UCSD-AML1 (cell line): ENCODE measurements around the gene MAPK9.

ENCODE experiments used
- DNase-seq: peaks from one replicate; lab custom pipeline; 2025; ENCODE audit not compliant: unreplicated experiment; lab: John Stamatoyannopoulos, UW

MAPK9 gene

DNA sequence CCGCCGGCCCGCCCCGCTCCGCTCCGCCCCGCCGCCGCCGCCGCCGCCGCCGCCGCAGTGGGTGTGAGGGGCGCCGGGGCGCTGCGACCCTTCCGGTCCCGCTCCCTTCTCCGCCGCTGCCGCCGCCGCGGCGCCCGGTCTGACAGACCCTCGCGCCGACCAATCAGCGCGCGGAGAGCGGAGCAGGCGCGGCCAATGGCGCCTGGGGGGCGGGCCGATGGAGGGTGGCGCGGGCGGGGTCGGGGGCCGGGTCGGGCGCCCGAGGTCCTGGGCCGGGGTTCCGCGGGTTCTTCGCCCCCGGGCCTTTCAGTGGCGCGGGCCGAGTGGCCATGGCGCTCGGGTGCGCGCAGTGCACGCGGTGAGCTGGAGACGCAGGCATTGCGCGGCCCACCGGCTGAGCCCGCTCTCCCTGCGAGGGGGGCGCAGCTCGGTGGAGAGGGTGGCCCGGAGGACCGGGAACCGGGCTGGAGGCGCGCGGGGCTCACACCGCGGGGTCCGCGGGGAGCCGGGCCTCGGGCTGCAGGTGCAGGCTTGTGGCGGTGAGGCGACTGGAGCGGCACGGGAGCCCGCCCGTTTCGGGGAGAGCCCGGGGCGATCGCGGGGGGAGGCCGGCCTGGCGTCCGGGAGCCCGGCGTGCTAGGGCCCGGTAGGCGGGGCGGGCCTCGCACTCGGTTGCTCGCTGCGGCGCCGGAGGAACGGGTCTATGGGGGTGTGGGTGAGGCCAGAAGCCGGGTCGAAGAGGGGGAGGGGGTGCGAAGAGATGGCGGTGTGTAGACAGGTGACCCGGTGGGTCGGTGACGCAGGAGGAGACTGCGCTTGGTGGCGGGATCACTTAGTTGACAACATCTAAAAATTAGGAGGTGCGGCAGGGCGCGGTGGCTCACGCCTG is at the start of gene MAPK9:
TSS of gene MAPK9 (minus strand) at position 141 of the 889 bp plus-strand sequence. CDS start 11,522 bp downstream, outside the sequence.
- peak; percentile 87 for DNase-seq

- DNase-seq: no peak
Observed at GRCh38 chr5:180341595-180341994, 49.7 kb upstream of the MAPK9 start.

DNA sequence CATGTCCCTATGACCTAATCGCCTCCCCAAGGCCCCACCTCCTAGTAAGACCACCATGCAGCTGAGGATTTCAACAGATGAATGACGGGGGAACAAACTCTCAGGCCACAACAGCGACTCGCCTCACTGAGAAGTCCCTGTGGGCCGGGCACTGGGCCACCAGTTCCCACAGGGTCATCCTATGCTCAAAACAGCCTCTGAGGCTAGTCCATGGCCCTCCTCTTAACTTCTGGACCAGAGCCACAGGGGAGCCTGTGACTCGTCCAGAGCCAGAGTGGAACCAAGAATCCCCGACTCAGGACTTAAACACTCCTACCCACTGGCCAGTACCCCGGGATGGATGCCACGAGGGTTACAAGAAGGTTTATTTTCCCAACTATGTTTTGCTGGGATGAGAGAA is 49.0 kb upstream of the MAPK9 start:
- no peak for DNase-seq

- no peak for DNase-seq
Observed at GRCh38 chr5:180339583-180340183, 47.8 kb upstream of the MAPK9 start.

GRCh38 chr5:180338001-180338707 is 46.3 kb upstream of the MAPK9 start:
- DNase-seq: no peak

- DNase-seq: no peak
Observed at GRCh38 chr5:180336234-180337020, 44.5 kb upstream of the MAPK9 start.

DNA sequence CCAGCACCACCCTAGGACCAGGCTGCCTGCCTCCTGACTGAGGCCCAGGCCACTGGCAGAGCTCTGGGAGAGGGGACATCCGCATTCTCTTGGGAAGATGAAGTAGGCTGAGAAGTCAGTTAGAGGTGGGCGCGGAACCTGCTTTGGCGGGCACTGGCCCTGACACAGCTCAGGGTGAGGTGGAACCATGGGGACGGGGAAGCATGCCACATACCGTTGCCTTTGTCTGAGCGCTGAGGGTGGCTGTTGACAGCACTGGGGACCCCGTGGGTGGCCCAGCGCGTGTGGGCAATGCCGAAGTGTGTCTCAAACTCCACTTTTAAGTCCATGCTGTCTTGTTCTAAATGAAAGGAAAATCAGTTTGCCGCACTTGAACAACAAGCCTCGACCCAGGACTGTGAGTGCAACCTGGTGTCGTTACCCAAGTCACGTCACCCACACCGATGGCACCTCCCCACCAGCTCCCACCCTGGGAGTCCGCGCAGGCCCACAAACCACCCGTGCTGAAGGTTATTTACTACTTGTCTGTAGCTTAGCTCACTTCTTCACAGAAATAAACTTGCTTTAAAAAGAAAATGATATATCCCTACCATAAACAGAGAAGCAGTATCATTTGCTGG is 43.8 kb upstream of the MAPK9 start:
- DNase-seq: no peak

DNA sequence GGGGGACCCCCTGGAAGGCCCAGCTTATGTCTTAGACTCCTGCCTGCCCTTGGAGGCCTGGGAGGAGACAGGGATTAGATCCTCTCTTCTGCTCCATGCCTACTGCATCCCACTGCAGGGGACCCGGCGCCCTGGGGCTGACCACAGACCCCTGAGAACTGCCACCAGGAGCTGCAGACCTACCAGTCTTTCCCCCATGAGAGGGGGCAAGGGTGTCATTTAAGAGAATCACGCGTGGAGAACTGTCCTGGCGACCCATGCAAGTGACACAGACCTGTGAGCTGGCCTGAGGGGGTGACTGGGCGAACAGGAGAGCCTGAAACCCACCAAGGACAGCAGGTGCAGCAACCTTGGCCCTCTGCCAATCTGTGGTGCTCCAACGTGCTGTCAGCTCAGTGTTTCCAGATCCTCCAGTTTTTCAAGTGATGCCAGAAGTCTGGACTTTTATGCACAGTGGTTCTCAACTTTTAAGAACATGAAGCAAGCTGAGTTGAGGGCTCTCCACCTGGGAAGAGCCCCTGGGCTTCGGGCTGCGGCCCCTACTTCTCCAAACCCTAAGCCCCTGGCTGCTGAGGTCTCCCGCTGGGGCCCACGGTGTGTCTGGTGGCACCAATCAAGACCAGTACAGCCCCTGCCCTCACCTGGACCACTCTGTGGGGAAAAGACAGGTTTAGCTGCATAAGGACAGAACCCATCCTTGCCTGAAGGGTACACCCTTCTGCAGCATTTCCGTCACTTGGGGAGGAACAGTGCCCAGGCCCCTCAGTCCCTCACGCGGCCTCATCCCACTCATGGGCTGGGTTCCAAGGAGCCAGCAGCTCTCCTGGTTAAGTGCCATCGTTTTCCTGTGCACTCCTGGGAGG is 43.1 kb upstream of the MAPK9 start:
- DNase-seq: no peak

DNA sequence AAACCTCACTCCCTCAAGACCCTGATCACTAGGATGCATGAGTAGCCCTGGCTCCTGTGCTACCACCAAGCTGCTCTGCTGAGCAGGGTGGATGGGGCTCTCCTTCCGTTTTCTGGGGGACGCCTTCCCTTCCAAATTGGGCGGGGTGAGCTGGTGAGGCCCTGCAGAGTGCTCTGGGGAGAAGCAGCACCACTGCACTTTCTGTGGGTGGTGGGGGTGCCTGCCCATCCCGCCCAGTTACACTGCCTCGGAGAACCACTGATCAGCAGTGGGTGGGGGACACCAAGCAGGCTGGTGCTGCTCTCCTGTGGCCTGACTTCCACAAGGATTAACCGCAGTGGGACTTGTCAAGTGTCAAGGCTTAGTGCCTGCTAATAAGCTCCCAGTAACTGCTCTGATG is 42.3 kb upstream of the MAPK9 start:
- no peak for DNase-seq

- DNase-seq: no peak
Observed at GRCh38 chr5:180333661-180334060, 41.8 kb upstream of the MAPK9 start.

DNA sequence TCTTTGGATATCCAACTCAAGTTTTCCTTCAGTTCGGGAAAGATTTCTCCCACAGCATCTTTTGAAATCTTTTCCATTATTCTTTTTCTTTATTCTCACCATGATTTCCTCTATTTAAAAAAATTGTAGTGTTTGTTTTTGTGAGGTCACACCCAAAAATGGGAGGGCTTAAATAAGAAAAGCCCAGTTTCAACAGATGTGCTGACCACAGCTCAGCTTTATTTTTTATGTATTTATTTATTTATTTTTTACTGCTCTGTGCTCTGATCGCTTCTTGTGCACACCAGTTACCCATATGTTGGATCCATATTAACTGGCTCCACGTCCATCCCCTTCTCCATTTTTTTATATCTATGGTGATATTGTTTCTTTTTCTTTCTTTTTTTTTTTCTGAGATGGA is 41.0 kb upstream of the MAPK9 start:
- no peak for DNase-seq

GRCh38 chr5:180332051-180332517 is 40.2 kb upstream of the MAPK9 start:
- DNase-seq: no peak

- no peak for DNase-seq
Observed at GRCh38 chr5:180331647-180331950, 39.7 kb upstream of the MAPK9 start.

DNA sequence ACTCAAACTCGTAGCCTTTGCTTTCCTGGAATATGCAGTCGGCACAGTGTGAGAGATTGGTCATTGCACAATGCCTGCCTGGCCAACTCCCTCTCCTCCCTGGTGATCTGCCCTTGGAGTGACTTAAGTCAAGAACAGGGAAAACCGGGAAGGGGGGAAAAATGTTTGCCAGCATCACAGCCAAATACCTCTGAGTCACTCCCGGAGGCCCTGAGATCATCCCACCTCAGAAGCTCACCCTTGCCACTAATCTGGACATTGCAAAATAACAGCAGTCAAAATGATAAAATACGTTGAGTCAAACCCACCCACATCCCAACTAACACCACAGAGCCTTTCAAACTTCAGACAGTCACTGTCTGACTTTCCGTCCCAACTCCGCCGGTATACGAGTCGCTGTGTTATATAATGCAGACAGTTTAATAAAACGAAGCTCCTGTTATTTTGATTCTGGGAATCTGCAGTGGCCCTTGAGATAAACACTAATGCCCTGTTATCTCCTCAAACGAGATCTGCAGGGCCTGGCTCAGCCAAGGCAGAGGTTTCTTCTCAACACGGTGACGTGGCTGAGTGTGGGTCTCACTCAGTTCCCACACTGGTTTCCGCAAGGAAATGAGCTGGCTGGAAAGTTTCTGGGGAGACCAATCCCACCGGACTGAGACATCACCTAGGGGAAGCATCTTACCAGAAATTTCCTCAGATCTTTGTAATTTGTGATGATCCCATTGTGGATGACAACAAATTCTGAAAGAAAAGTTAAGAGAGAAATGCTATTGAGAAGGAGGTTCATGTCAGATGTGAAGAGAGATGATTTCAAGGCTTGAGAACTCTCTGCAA is 39.1 kb upstream of the MAPK9 start:
- no peak for DNase-seq

DNA sequence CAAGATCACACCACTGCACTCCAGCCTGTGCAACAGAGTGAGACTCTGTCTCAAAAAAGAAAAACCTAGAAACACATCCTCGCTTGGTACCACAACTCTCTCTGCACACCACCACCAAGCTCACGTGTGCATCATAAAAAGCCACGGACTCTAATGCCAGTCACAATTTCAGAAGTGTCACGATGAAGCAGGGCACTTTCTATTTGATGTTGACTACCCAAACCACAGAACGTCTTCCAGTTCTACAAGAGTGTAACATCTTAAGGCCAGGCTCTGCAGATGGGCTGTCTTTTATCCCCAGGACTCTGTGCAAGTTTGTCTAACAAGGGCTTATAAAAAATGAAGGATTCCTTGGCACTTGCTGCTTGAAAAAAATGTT is 38.4 kb upstream of the MAPK9 start:
- no peak for DNase-seq

DNA sequence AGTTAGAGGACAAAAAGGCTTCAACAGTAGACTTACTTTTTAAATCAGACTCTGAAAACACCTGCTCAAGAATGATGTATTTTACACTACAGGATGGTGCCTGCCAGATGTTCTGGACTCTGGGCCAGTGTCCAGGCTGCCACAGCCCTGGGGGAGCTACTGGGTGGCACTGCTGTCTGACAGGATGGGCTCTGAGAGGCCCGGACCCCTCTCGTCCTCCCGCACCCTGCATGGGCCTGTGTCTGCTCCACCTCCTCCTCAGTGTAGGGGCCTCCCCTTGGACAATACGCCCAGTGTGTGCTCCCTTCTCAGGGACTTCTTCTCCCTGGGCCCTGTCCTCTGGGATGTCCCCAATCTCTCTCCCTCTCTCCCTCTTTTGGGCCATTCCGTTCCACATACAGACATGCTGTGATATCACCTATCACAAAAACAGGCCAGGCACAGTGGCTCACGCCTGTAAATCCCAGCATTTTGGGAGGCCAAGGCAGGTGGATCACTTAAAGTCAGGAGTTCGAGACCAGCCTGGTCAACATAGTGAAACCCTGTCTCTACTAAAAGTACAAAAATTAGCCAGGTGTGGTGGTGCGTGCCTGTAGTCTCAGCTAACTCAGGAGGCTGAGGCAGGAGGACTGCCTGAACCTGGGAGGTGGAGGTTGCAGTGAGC is 37.9 kb upstream of the MAPK9 start:
- no peak for DNase-seq

DNA sequence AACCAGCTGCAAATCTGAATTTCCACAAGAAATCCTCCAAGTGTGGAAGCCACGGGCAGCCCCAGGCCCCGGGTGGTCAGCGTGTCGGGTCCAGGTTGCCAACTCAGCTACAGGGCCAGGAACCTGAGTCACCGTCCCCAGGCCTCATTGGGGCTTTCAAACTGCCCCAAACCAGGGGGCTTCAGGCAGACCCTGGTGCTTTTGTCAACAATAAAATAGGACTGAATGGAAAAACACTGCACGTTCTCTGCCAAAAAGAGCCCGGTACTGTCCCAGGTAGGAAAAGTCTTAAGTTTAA is 37.2 kb upstream of the MAPK9 start:
- no peak for DNase-seq

DNA sequence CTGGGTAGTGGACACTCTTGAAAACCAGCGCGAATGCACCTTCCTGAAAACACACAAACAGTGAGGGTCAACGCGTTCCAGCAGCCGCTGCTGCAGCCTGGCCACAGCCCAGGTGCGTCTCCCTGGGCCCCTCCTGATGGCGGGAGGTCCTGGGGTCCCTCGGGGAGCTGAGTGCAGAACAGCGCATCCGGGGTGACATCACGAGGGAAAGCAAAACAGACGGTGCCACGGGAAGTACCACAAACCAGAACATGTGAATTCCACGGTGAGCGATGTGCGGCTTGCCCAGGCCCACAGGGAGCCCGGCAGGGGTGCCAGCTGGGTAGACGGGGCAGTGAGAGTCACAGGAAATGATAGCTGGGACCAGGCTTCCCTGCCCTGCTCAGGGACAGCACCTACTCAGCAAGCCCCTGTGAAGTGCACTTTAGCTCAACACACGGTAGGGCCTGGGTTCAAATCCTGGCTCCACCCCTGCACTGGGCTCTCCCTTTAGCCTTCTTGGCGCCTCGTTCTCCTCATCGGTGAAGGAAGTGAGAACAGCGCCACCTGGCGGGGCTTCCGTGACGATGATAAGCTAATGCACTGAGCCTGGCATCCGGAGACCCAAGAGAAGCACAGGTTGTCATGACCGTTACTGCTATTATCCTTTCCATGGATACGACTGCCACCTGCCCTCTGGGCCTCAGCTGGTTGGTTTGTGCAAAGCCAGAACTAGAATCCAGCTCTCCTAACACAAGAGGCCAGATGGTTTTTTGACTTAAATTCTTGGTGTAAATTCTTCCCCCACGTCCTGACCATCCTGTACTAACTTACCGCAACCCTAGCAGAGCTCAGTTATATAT is 36.6 kb upstream of the MAPK9 start:
- DNase-seq: peak; percentile 85
